ENCODE data around the gene GNAI1. TPM values are rescaled to one million over a fixed set of nuclear protein-coding genes. Genes with fewer than 3 reads are reported as not detected.

Gene GNAI1
- total RNA-seq, 1 donor from 2014 or later: 25.6 TPM

DNA sequence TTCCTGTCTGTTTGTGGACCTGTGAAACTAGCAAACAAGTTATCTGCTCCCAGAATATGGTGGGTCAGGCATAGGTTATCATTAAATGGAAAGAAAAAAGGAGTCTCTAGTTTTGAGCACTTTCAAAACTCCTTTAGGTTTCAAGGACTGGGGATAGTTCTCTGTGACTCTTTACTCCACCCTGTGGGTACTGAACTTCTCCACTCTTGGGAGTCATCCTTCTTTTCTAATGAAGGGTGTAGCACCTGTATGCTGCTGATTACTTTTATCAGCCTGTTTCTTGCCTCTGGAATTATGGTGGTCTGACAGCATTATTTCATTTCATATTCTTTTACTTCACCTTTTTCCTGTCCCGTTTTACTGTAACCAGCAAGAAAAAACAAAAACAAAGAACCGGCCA lies 6.7 kb downstream of the GNAI1 start:
- Histone ChIP-seq H3K36me3 (ENCODE audit: control insufficient read depth in 3 of 3, insufficient read depth in 3 of 3, low read length in 3 of 3) (no peaks in the 10 kb centered on the region), H3K4me1 (ENCODE audit: control insufficient read depth in 3 of 3, insufficient read depth in 3 of 3, low read length in 3 of 3) (peaks cover 0 to 13% (median 0%) of the 10 kb centered on the region in 3 donors), H3K9ac (ENCODE audit: low read depth in 1 of 3, low read length in 3 of 3) (no peak overlapping the region), H3K27me3 (ENCODE audit: control insufficient read depth in 3 of 3, insufficient read depth in 3 of 3, low read length in 3 of 3) (no peaks in the 10 kb centered on the region), H3K27ac (ENCODE audit: low read depth, low read length) (no peak overlapping the region), H3K4me3 (ENCODE audit: low read length in 3 of 3) (no peak overlapping the region), H3K9me3 (ENCODE audit: control insufficient read depth in 3 of 3, low read length in 3 of 3) (no peaks in the 10 kb centered on the region)

- H3K36me3 ChIP-seq (ENCODE audit: control insufficient read depth in 3 of 3, insufficient read depth in 3 of 3, low read length in 3 of 3): no peaks in the 10 kb centered on the region
- no peak overlapping the region for H3K4me3 ChIP-seq (ENCODE audit: low read length in 3 of 3)
- no peaks in the 10 kb centered on the region for H3K27me3 ChIP-seq (ENCODE audit: control insufficient read depth in 3 of 3, insufficient read depth in 3 of 3, low read length in 3 of 3)
- no peak overlapping the region for H3K27ac ChIP-seq (ENCODE audit: low read depth, low read length)
- peaks cover 0 to 11% (median 0%) of the 10 kb centered on the region in 3 donors for H3K4me1 ChIP-seq (ENCODE audit: control insufficient read depth in 3 of 3, insufficient read depth in 3 of 3, low read length in 3 of 3)
- H3K9ac ChIP-seq (ENCODE audit: low read depth in 1 of 3, low read length in 3 of 3): no peak overlapping the region
- no peaks in the 10 kb centered on the region for H3K9me3 ChIP-seq (ENCODE audit: control insufficient read depth in 3 of 3, low read length in 3 of 3)
Measured at GRCh38 chr7:80142853-80143580, 8.4 kb downstream of the GNAI1 start.

DNA sequence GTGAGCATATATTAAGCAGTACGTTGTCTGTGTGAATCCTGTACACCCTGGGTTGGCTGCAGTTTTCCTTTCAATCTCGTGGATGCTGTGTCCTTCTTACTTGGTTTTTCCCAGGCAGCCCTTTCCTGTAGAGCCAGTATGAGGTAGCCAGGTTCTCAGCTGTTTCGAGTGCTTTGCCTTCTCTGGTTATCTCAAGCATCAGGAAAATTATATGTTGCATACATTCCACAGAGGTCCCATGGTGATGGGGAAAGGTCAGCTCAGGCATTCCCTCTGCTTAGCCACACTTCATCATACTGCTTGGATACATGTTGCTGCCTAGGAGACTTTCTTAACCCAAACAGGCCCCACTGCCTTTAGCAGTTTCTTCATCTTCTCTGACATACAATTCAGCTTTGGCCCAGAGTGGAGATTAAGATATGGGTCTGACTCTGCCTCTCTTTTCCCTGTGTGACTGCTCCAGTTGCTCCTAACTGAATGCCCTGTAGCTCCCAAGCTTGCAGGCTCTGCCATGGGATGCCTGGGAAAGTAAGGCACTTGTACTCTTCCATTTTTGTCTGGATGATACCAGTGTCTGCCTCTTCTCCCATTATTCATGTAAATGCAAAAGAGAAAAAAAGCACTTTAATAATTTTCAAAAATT lies 11.3 kb downstream of the GNAI1 start:
- Histone ChIP-seq H3K9ac (ENCODE audit: low read depth in 1 of 3, low read length in 3 of 3) (no peak overlapping the region), H3K27me3 (ENCODE audit: control insufficient read depth in 3 of 3, insufficient read depth in 3 of 3, low read length in 3 of 3) (no peaks in the 10 kb centered on the region), H3K4me3 (ENCODE audit: low read length in 3 of 3) (no peak overlapping the region), H3K4me1 (ENCODE audit: control insufficient read depth in 3 of 3, insufficient read depth in 3 of 3, low read length in 3 of 3) (peaks cover 0 to 7% (median 0%) of the 10 kb centered on the region in 3 donors), H3K36me3 (ENCODE audit: control insufficient read depth in 3 of 3, insufficient read depth in 3 of 3, low read length in 3 of 3) (no peaks in the 10 kb centered on the region), H3K9me3 (ENCODE audit: control insufficient read depth in 3 of 3, low read length in 3 of 3) (no peaks in the 10 kb centered on the region), H3K27ac (ENCODE audit: low read depth, low read length) (no peak overlapping the region)

GRCh38 chr7:80146545-80147182 lies 12.0 kb downstream of the GNAI1 start:
- Histone ChIP-seq H3K9me3 (ENCODE audit: control insufficient read depth in 3 of 3, low read length in 3 of 3) (no peaks in the 10 kb centered on the region), H3K27me3 (ENCODE audit: control insufficient read depth in 3 of 3, insufficient read depth in 3 of 3, low read length in 3 of 3) (no peaks in the 10 kb centered on the region), H3K4me3 (ENCODE audit: low read length in 3 of 3) (no peak overlapping the region), H3K27ac (ENCODE audit: low read depth, low read length) (no peak overlapping the region), H3K36me3 (ENCODE audit: control insufficient read depth in 3 of 3, insufficient read depth in 3 of 3, low read length in 3 of 3) (no peaks in the 10 kb centered on the region), H3K4me1 (ENCODE audit: control insufficient read depth in 3 of 3, insufficient read depth in 3 of 3, low read length in 3 of 3) (peaks cover 0 to 7% (median 0%) of the 10 kb centered on the region in 3 donors), H3K9ac (ENCODE audit: low read depth in 1 of 3, low read length in 3 of 3) (no peak overlapping the region)

GRCh38 chr7:80147543-80148391 lies 13.1 kb downstream of the GNAI1 start:
- Histone ChIP-seq H3K9me3 (ENCODE audit: control insufficient read depth in 3 of 3, low read length in 3 of 3) (no peaks in the 10 kb centered on the region), H3K27ac (ENCODE audit: low read depth, low read length) (no peak overlapping the region), H3K4me3 (ENCODE audit: low read length in 3 of 3) (no peak overlapping the region), H3K9ac (ENCODE audit: low read depth in 1 of 3, low read length in 3 of 3) (no peak overlapping the region), H3K27me3 (ENCODE audit: control insufficient read depth in 3 of 3, insufficient read depth in 3 of 3, low read length in 3 of 3) (no peaks in the 10 kb centered on the region), H3K36me3 (ENCODE audit: control insufficient read depth in 3 of 3, insufficient read depth in 3 of 3, low read length in 3 of 3) (no peaks in the 10 kb centered on the region), H3K4me1 (ENCODE audit: control insufficient read depth in 3 of 3, insufficient read depth in 3 of 3, low read length in 3 of 3) (peaks cover 0 to 7% (median 0%) of the 10 kb centered on the region in 3 donors)

- Histone ChIP-seq H3K9ac (ENCODE audit: low read depth in 1 of 3, low read length in 3 of 3) (no peak overlapping the region), H3K36me3 (ENCODE audit: control insufficient read depth in 3 of 3, insufficient read depth in 3 of 3, low read length in 3 of 3) (no peaks in the 10 kb centered on the region), H3K9me3 (ENCODE audit: control insufficient read depth in 3 of 3, low read length in 3 of 3) (no peaks in the 10 kb centered on the region), H3K4me1 (ENCODE audit: control insufficient read depth in 3 of 3, insufficient read depth in 3 of 3, low read length in 3 of 3) (peaks cover 0 to 7% (median 0%) of the 10 kb centered on the region in 3 donors), H3K27me3 (ENCODE audit: control insufficient read depth in 3 of 3, insufficient read depth in 3 of 3, low read length in 3 of 3) (no peaks in the 10 kb centered on the region), H3K27ac (ENCODE audit: low read depth, low read length) (no peak overlapping the region), H3K4me3 (ENCODE audit: low read length in 3 of 3) (no peak overlapping the region)
Measured at GRCh38 chr7:80150611-80151273, 16.1 kb downstream of the GNAI1 start.

DNA sequence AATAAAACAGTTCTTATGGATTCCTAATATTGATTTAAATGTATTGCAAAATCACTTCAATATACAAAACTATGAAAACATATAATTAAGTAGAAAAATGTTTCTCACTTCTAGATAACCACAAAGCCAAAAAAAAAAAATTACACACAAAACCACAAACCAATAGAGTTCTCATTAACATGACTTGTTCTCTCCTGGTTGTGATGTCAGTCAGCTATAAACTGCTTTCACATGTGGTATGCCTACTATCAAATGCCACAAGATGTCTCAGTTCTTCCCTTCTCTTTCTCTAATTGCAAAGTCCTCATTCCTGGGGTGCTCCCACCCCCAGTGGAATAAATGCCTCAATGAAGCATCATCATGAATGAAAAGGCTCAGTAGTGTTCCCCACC lies 16.6 kb downstream of the GNAI1 start:
- H3K4me3 ChIP-seq (ENCODE audit: low read length in 3 of 3): no peak overlapping the region
- H3K9me3 ChIP-seq (ENCODE audit: control insufficient read depth in 3 of 3, low read length in 3 of 3): no peaks in the 10 kb centered on the region
- no peak overlapping the region for H3K9ac ChIP-seq (ENCODE audit: low read depth in 1 of 3, low read length in 3 of 3)
- no peaks in the 10 kb centered on the region for H3K36me3 ChIP-seq (ENCODE audit: control insufficient read depth in 3 of 3, insufficient read depth in 3 of 3, low read length in 3 of 3)
- H3K27me3 ChIP-seq (ENCODE audit: control insufficient read depth in 3 of 3, insufficient read depth in 3 of 3, low read length in 3 of 3): no peaks in the 10 kb centered on the region
- H3K4me1 ChIP-seq (ENCODE audit: control insufficient read depth in 3 of 3, insufficient read depth in 3 of 3, low read length in 3 of 3): peaks cover 0 to 3% (median 0%) of the 10 kb centered on the region in 3 donors
- H3K27ac ChIP-seq (ENCODE audit: low read depth, low read length): no peak overlapping the region

DNA sequence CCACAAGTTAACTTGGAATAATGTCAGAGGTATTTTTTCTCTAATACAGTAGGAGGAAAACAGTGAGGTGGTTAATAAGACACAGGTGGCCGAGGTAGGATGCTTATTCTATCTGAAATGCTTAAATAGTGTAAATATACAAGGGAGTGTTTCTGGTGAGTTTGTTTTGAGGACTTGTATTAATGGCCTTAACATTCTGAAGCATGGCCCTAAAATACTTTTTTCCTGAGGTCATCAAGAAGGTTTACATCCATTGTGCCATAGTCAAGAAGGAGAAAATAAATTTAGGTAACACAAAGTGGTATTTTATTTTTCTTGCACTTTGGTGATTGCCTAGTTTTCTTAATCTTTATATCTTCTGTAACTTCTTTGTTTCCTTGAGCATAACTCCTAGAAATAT lies 18.8 kb downstream of the GNAI1 start:
- H3K36me3 ChIP-seq (ENCODE audit: control insufficient read depth in 3 of 3, insufficient read depth in 3 of 3, low read length in 3 of 3): no peaks in the 10 kb centered on the region
- no peaks in the 10 kb centered on the region for H3K9me3 ChIP-seq (ENCODE audit: control insufficient read depth in 3 of 3, low read length in 3 of 3)
- no peak overlapping the region for H3K27ac ChIP-seq (ENCODE audit: low read depth, low read length)
- no peak overlapping the region for H3K9ac ChIP-seq (ENCODE audit: low read depth in 1 of 3, low read length in 3 of 3)
- H3K4me1 ChIP-seq (ENCODE audit: control insufficient read depth in 3 of 3, insufficient read depth in 3 of 3, low read length in 3 of 3): no peaks in the 10 kb centered on the region
- no peaks in the 10 kb centered on the region for H3K27me3 ChIP-seq (ENCODE audit: control insufficient read depth in 3 of 3, insufficient read depth in 3 of 3, low read length in 3 of 3)
- no peak overlapping the region for H3K4me3 ChIP-seq (ENCODE audit: low read length in 3 of 3)

DNA sequence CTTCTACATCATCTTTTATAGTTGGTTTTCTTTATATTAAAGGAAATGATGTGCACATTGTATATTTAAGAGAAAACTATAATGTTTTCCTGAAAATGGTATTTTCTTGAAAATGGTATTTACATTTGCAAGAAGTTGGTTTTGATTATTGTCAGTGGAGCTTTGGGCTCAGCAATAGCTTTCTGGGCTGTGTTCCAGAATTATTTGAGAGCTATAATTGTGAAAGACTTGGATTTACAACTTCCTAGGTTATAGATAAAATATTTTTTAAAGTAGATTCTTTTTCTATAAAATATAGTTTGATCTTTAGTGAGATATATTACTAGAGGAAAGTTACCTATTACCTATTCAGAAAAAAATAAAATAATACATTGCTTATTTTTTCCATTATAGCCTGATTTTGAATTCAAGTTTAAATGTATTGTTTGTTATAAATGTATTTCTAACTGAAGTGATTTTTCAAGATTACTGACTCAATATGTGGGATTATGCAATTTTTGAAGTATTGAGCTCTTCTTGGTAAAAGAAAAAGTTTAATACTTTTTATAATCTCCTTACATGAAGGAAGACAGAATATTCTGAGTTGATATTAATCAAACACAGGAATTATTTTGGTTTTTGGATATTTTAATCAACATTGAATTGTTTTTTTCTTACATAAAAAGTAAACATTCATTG lies 20.2 kb downstream of the GNAI1 start:
- H3K27me3 ChIP-seq (ENCODE audit: control insufficient read depth in 3 of 3, insufficient read depth in 3 of 3, low read length in 3 of 3): no peaks in the 10 kb centered on the region
- no peak overlapping the region for H3K27ac ChIP-seq (ENCODE audit: low read depth, low read length)
- no peaks in the 10 kb centered on the region for H3K36me3 ChIP-seq (ENCODE audit: control insufficient read depth in 3 of 3, insufficient read depth in 3 of 3, low read length in 3 of 3)
- H3K9me3 ChIP-seq (ENCODE audit: control insufficient read depth in 3 of 3, low read length in 3 of 3): no peaks in the 10 kb centered on the region
- H3K4me1 ChIP-seq (ENCODE audit: control insufficient read depth in 3 of 3, insufficient read depth in 3 of 3, low read length in 3 of 3): no peaks in the 10 kb centered on the region
- no peak overlapping the region for H3K9ac ChIP-seq (ENCODE audit: low read depth in 1 of 3, low read length in 3 of 3)
- H3K4me3 ChIP-seq (ENCODE audit: low read length in 3 of 3): no peak overlapping the region
